ENCODE measurements around the gene IMMP2L. TPM values are rescaled to one million over a fixed set of nuclear protein-coding genes. Genes with fewer than 3 reads are reported as not detected.

IMMP2L gene
- total and polyA plus RNA-seq, 2 of the 4 experiments (the other 2 are of a cell fraction) = 5.8 to 9.3 TPM

DNA sequence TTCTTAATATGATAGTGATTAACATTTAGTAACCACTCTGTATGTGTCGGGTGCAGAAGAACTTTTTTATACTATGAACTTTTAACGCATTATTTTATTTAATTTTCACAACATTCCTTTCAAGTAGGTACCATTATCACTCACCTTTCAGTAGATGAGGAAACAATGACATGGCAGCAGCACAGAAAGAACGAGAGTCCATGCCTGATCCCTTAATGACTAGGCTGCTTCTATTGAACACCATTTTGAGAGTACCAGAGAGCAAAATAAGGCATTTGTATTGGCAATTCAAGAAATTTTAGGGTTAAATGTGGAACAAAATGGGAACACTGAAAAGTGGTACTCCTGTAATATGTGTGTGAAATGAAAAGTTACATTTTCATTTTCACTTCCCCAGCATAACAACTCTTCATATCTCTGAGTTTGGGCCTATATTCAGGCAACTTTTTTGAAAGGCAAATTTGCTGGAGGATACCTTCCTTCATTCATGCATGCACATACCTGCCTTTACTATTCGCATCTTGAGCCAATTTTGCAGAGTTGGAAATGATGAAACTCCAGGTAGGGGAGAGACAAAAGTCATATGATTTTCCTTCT is 458.5 kb downstream of the IMMP2L start:
- Histone ChIP-seq H3K4me1 (ENCODE audit: control insufficient read depth, insufficient read depth, low read length) (no peaks in the 10 kb centered on the region), H2BK20ac (ENCODE audit: low read depth, low read length) (no peak overlapping the region), H4K20me1 (ENCODE audit: insufficient read depth, low read length) (no peaks in the 10 kb centered on the region), H3K4me3 (ENCODE audit: insufficient read depth, low read depth, low read length) (no peak overlapping the region), H4K91ac (ENCODE audit: insufficient read depth, low read depth, low read length) (no peak overlapping the region), H3K27ac (ENCODE audit: insufficient read depth, low read length) (no peak overlapping the region), H2AK9ac (replicated peaks; ENCODE audit: low read depth, low read length, poor library complexity) (no peak overlapping the region), H3K4ac (ENCODE audit: low read depth, low read length) (no peak overlapping the region), H3K4me2 (ENCODE audit: low read depth, low read length) (no peak overlapping the region), H3K14ac (replicated peaks; ENCODE audit: low read depth, low read length) (no peak overlapping the region), H2AK5ac (ENCODE audit: low read depth, low read length) (no peak overlapping the region), H3K27me3 (ENCODE audit: control insufficient read depth, insufficient read depth, low read length) (no peaks in the 10 kb centered on the region), H3K56ac (ENCODE audit: extremely low read depth, insufficient read depth, low read length) (no peak overlapping the region), H4K5ac (ENCODE audit: low read depth, low read length) (no peak overlapping the region), H2BK5ac (ENCODE audit: low read depth, low read length, poor library complexity, severe bottlenecking) (no peak overlapping the region), H3K23ac (ENCODE audit: low read depth, low read length) (no peak overlapping the region), H4K8ac (ENCODE audit: low read depth in 2 of 2, low read length in 2 of 2) (no peak overlapping the region), H2BK120ac (ENCODE audit: low read depth, low read length) (no peak overlapping the region), H3K79me1 (ENCODE audit: low read depth in 1 of 2, low read length in 2 of 2) (peaks cover 0 to 3% of the 10 kb centered on the region in 2 experiments; a peak in 1 of 4 replicates), H2AFZ (replicated peaks; ENCODE audit: low read length, poor library complexity) (no peak overlapping the region), H3K9me1 (ENCODE audit: insufficient read depth, low read length) (no peaks in the 10 kb centered on the region), H2BK15ac (ENCODE audit: low read depth, low read length) (no peak overlapping the region), H3K9me3 (ENCODE audit: control insufficient read depth, insufficient read depth, low read length) (no peaks in the 10 kb centered on the region), H3K36me3 (ENCODE audit: control insufficient read depth, insufficient read depth, low read length) (no peaks in the 10 kb centered on the region), H3K18ac (ENCODE audit: low read depth, low read length) (no peak overlapping the region), H3K9ac (ENCODE audit: low read depth, low read length) (no peak overlapping the region)
- intact Hi-C loops (cut with micrococcal nuclease) = no loop called here
- DNase-seq (no peak), ATAC-seq (ENCODE audit: low read depth) (no peak)
- no CpG with 5 or more reads among the region's 4 CpGs for WGBS, 2 experiments (ENCODE audit: extremely low coverage in 2 of 2, insufficient read length in 1 of 2)
- POLR2A ChIA-PET (ENCODE audit: unreplicated experiment) = no interaction called here
- CTCF ChIA-PET = no interaction called here
- in situ Hi-C loops (cut with MboI; ENCODE audit: low sequenced_read_pairs) = no loop called here
- no TSS peak for BruUV-seq (replicated peaks)
- TF ChIP-seq CEBPB (IDR thresholded peaks at IDR 0.05; ENCODE audit: low read depth, low read length) (no peak), RFX5 (IDR thresholded peaks at IDR 0.05; ENCODE audit: low read depth, low read length) (no peak), RAD21 (IDR thresholded peaks at IDR 0.05; ENCODE audit: low read length) (no peak), MAZ (IDR thresholded peaks at IDR 0.05; ENCODE audit: borderline replicate concordance, low read depth, low read length) (no peak), SMC3 (IDR thresholded peaks at IDR 0.05; ENCODE audit: low read depth, low read length) (no peak), CHD1 (IDR thresholded peaks at IDR 0.05; ENCODE audit: low read depth, low read length) (no peak)
- TF ChIP-seq, protein P1, sequence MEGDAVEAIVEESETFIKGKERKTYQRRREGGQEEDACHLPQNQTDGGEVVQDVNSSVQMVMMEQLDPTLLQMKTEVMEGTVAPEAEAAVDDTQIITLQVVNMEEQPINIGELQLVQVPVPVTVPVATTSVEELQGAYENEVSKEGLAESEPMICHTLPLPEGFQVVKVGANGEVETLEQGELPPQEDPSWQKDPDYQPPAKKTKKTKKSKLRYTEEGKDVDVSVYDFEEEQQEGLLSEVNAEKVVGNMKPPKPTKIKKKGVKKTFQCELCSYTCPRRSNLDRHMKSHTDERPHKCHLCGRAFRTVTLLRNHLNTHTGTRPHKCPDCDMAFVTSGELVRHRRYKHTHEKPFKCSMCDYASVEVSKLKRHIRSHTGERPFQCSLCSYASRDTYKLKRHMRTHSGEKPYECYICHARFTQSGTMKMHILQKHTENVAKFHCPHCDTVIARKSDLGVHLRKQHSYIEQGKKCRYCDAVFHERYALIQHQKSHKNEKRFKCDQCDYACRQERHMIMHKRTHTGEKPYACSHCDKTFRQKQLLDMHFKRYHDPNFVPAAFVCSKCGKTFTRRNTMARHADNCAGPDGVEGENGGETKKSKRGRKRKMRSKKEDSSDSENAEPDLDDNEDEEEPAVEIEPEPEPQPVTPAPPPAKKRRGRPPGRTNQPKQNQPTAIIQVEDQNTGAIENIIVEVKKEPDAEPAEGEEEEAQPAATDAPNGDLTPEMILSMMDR (conservative IDR thresholded peaks at IDR 0.05; ENCODE audit: low read depth, low read length) = no peak
- dilution Hi-C loops (cut with HindIII; ENCODE audit: low sequenced_read_pairs, unreplicated experiment) = no loop called here
